ENCODE data around the gene IFI27L2. TPM values are rescaled to one million over a fixed set of nuclear protein-coding genes. Genes with fewer than 3 reads are reported as not detected.

IFI27L2 gene
- total and polyA plus RNA-seq, 4 donors = 1.7 to 7.2 (median 6.1) TPM

DNA sequence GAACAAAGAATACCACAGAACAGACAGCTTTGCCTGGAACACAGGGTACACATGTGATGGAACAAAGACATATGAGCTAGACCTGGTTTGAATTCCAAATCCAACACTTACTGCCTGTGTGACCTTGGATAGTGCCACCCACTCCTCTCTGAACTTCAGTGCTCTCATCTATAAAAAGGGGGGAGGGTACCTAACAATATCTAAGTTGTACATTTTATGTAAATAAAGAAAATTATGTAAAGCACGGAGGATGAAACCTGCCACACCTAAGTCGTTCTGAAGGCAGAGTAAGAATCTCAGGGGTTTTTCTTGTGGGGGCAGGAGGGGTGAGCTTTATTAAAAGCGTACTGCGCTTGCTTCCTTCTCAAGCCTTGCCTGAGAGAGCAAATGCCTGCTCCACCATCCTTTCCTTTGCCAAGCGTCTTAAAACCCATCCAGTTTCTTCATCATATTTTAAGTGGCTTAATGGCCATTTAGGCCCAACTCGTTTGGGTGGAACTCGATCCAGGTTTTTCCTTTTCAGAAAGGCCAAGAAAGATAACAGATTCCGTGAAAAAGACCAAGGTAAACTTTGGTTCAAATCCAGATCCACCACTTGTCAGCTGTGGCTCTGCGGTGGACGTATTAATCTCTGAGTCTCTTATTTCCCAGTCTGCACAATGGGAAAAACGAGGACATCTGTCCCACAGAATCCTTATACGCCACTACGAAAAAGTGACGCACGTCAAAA, 49.3 kb downstream of the IFI27L2 start:
- H3K9ac ChIP-seq (ENCODE audit: low read depth in 1 of 2, low read length in 2 of 2) = peak overlapping the region; percentile 93 to 99
- no peaks in the 10 kb centered on the region for H3K27me3 ChIP-seq (ENCODE audit: control insufficient read depth in 4 of 4, insufficient read depth in 4 of 4, low read length in 3 of 4)
- TF ChIP-seq TAF1 (conservative IDR thresholded peaks at IDR 0.05) = no peak
- TF ChIP-seq JUND (IDR thresholded peaks at IDR 0.05) = no peak
- no peak for TF ChIP-seq SP1 (IDR thresholded peaks at IDR 0.05)
- TF ChIP-seq, protein P1, sequence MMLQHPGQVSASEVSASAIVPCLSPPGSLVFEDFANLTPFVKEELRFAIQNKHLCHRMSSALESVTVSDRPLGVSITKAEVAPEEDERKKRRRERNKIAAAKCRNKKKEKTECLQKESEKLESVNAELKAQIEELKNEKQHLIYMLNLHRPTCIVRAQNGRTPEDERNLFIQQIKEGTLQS (IDR thresholded peaks at IDR 0.05) = no peak
- no peak for TF ChIP-seq CTCF (IDR thresholded peaks at IDR 0.05; ENCODE audit: low read depth, low read length, missing input control)
- TF ChIP-seq HNF4G (IDR thresholded peaks at IDR 0.05) = no peak
- TF ChIP-seq GABPA (IDR thresholded peaks at IDR 0.05 in 1 of 2, conservative IDR thresholded peaks at IDR 0.05 in 1 of 2) = no peak
- no peak for TF ChIP-seq ZBTB33 (IDR thresholded peaks at IDR 0.05)
- TF ChIP-seq YY1 (IDR thresholded peaks at IDR 0.05) = no peak
- TF ChIP-seq REST (IDR thresholded peaks at IDR 0.05) = no peak
- TF ChIP-seq, protein P2, sequence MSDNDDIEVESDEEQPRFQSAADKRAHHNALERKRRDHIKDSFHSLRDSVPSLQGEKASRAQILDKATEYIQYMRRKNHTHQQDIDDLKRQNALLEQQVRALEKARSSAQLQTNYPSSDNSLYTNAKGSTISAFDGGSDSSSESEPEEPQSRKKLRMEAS (IDR thresholded peaks at IDR 0.05) = no peak
- DNase-seq (ENCODE audit: low spot score) = no peak
- peaks cover 0 to 6% (median 0%) of the 10 kb centered on the region in 4 donors for H3K9me3 ChIP-seq (ENCODE audit: control insufficient read depth in 4 of 4, low read length in 3 of 4)
- H3K4me3 ChIP-seq (ENCODE audit: low read depth in 1 of 3, low read length in 3 of 3) = peak overlapping the region; percentile 77 to 96 (median 93)
- H3K4me1 ChIP-seq (ENCODE audit: control insufficient read depth in 4 of 4, insufficient read depth in 4 of 4, low read length in 3 of 4) = peaks cover 12 to 39% (median 29%) of the 10 kb centered on the region in 4 donors
- peak overlapping the region; percentile 81 to 93 for H3K27ac ChIP-seq (ENCODE audit: low read depth in 1 of 2, low read length in 2 of 2)
- H3K36me3 ChIP-seq (ENCODE audit: control insufficient read depth in 4 of 4, insufficient read depth in 3 of 4, low read depth in 1 of 4, low read length in 3 of 4) = peaks cover 5 to 23% (median 11%) of the 10 kb centered on the region in 4 donors
- 4% methylated on average over 15 of the region's 15 CpGs for WGBS

DNA sequence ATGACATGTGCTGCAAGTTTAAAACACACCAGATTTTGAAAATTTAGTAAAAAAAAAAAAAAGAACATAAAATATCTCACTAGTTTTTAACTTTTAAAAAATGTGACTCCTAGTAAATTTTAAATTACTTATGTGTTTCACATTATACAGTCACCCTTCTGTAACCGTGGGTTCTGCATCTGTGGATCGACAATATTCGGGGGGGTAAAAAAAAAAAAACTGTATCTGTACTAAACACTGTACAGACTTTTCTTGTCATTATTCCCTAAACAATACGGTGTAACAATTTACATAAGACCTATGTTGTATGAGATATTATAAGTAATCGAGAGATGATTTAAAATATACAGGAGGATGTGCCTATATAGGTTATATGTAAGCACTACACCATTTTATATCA, 51.6 kb downstream of the IFI27L2 start:
- Histone ChIP-seq H3K9me3 (ENCODE audit: control insufficient read depth in 4 of 4, low read length in 3 of 4) (peaks cover 0 to 17% (median 3%) of the 10 kb centered on the region in 4 donors), H3K9ac (ENCODE audit: low read depth in 1 of 2, low read length in 2 of 2) (no peak overlapping the region), H3K27me3 (ENCODE audit: control insufficient read depth in 4 of 4, insufficient read depth in 4 of 4, low read length in 3 of 4) (no peaks in the 10 kb centered on the region), H3K4me3 (ENCODE audit: low read depth in 1 of 3, low read length in 3 of 3) (no peak overlapping the region), H3K4me1 (ENCODE audit: control insufficient read depth in 4 of 4, insufficient read depth in 4 of 4, low read length in 3 of 4) (peaks cover 12 to 39% (median 29%) of the 10 kb centered on the region in 4 donors), H3K36me3 (ENCODE audit: control insufficient read depth in 4 of 4, insufficient read depth in 3 of 4, low read depth in 1 of 4, low read length in 3 of 4) (peaks cover 6 to 26% (median 15%) of the 10 kb centered on the region in 4 donors), H3K27ac (ENCODE audit: low read depth in 1 of 2, low read length in 2 of 2) (no peak overlapping the region)
- no peak for DNase-seq (ENCODE audit: low spot score)
- 91% methylated on average over 5 of the region's 5 CpGs for WGBS
- TF ChIP-seq JUND (IDR thresholded peaks at IDR 0.05) = no peak
- no peak for TF ChIP-seq FOXA1 (IDR thresholded peaks at IDR 0.05)
- TF ChIP-seq EGR1 (IDR thresholded peaks at IDR 0.05; ENCODE audit: low read depth in 2 of 2) = no peak
- no peak for TF ChIP-seq HNF4G (IDR thresholded peaks at IDR 0.05)
- TF ChIP-seq ZBTB33 (IDR thresholded peaks at IDR 0.05) = no peak
- TF ChIP-seq YY1 (IDR thresholded peaks at IDR 0.05) = no peak
- TF ChIP-seq SP1 (IDR thresholded peaks at IDR 0.05) = no peak
- no peak for TF ChIP-seq RXRA (IDR thresholded peaks at IDR 0.05)
- no peak for TF ChIP-seq REST (IDR thresholded peaks at IDR 0.05)
- no peak for TF ChIP-seq GABPA (IDR thresholded peaks at IDR 0.05 in 1 of 2, conservative IDR thresholded peaks at IDR 0.05 in 1 of 2)
